Keratinocyte (primary cell): ENCODE measurements around the gene MED8. TPM values are rescaled to one million over a fixed set of nuclear protein-coding genes. Genes with fewer than 3 reads are reported as not detected.

Experiments used
- DNase-seq: peaks from one replicate; pipeline ENCODE4 v3.0.0-alpha.2; 2011; ENCODE audit warnings: low read depth, missing footprints, low spot score
- FAIRE-seq: peaks from 2 replicates; lab custom pipeline; 2011; peaks lifted over from hg19 to GRCh38; lab: Jason Lieb, UNC
- H2AFZ ChIP-seq: 2 replicates; pipeline ENCODE4 v1.6.0; 2012; ENCODE audit warnings: low read length, control low read depth, inconsistent platforms; ENCODE audit not compliant: control insufficient read depth
- H3K27ac ChIP-seq: 2 replicates; pipeline ENCODE4 v1.5.1; 2011; ENCODE audit warnings: low read length; ENCODE audit not compliant: control insufficient read depth, insufficient read depth
- H3K27me3 ChIP-seq: 3 replicates; pipeline ENCODE4 v1.6.0; 2011; ENCODE audit warnings: low read length; ENCODE audit not compliant: control insufficient read depth, insufficient read depth; ENCODE audit errors: extremely low read depth
- H3K36me3 ChIP-seq, 2 experiments: 2 replicates in 1 of 2; 3 replicates in 1 of 2; pipeline ENCODE4 v1.5.1; 2011; ENCODE audit warnings: low read length in 2 of 2, mild to moderate bottlenecking in 1 of 2; ENCODE audit not compliant: control insufficient read depth in 2 of 2, insufficient read depth in 2 of 2; ENCODE audit errors: extremely low read depth in 1 of 2
- H3K4me1 ChIP-seq: 3 replicates; pipeline ENCODE4 v1.5.1; 2011; ENCODE audit warnings: low read length; ENCODE audit not compliant: control insufficient read depth, insufficient read depth; ENCODE audit errors: extremely low read depth
- H3K4me2 ChIP-seq: 3 replicates; pipeline ENCODE4 v1.6.0; 2011; ENCODE audit warnings: low read depth, low read length; ENCODE audit not compliant: control insufficient read depth, insufficient read depth; ENCODE audit errors: extremely low read depth
- H3K4me3 ChIP-seq, 3 experiments: fragments of 200-600 bp in 1 of 3; sonication (generic) in 1 of 3; 2 replicates in 2 of 3; 3 replicates in 1 of 3; pipeline ENCODE4 v1.5.1; 2011 to 2016; ENCODE audit warnings: low read length in 3 of 3, mild to moderate bottlenecking in 3 of 3, control low read depth in 2 of 3, inconsistent platforms in 1 of 3, low read depth in 1 of 3, mixed read lengths in 1 of 3, mixed run types in 1 of 3, moderate library complexity in 1 of 3; ENCODE audit not compliant: control insufficient read depth in 2 of 3, insufficient read depth in 2 of 3; ENCODE audit errors: extremely low read depth in 1 of 3
- H3K79me2 ChIP-seq: 2 replicates; pipeline ENCODE4 v1.6.0; 2012; ENCODE audit warnings: low read length; ENCODE audit not compliant: control insufficient read depth, insufficient read depth
- H3K9ac ChIP-seq: 3 replicates; pipeline ENCODE4 v1.6.0; 2011; ENCODE audit warnings: low read length; ENCODE audit not compliant: control insufficient read depth, insufficient read depth; ENCODE audit errors: extremely low read depth
- H3K9me1 ChIP-seq: 3 replicates; pipeline ENCODE4 v1.6.0; 2011; ENCODE audit warnings: low read length; ENCODE audit not compliant: control insufficient read depth, insufficient read depth; ENCODE audit errors: extremely low read depth
- H3K9me3 ChIP-seq: 2 replicates; pipeline ENCODE4 v1.5.1; 2012; ENCODE audit warnings: low read depth, low read length; ENCODE audit not compliant: control insufficient read depth
- H4K20me1 ChIP-seq: 3 replicates; pipeline ENCODE4 v1.6.0; 2011; ENCODE audit warnings: low read length; ENCODE audit not compliant: control insufficient read depth, insufficient read depth; ENCODE audit errors: extremely low read depth
- EZH2 ChIP-seq: IDR thresholded peaks from one replicate; pipeline ENCODE4 v1.6.1; 2012; ENCODE audit warnings: inconsistent platforms, mild to moderate bottlenecking, low read length, moderate library complexity
- dilution Hi-C: fragments of 300-500 bp; cut with MboI; formaldehyde crosslinking; loops from one replicate; pipeline ENCODE4 v1.7.0; 2020; ENCODE audit warnings: low sequenced_read_pairs; ENCODE audit not compliant: extremely low pct_ligation_motif_present
- polyA plus RNA-seq, 5 experiments: library from polyadenylated mRNA; depleted of rRNA in 3 of 5; stranded (reverse) in 3 of 5; stranded (forward) in 1 of 5; unstranded in 1 of 5; fragments of >200 nt; gene quantifications; 1 replicate in 1 of 5; 2 replicates in 3 of 5; 3 replicates in 1 of 5; pipeline versions ENCODE4 v1.2.1 to v1.2.3, GENCODE V29; 2011 to 2012; ENCODE audit warnings: missing spikeins in 2 of 5, low read depth in 1 of 5, low replicate concordance in 1 of 5
- TF ChIP-seq, protein P1 (sequence below), 3 experiments: IDR thresholded peaks in 1 of 3; conservative IDR thresholded peaks in 1 of 3; optimal IDR thresholded peaks in 1 of 3; 2 replicates in 2 of 3; 3 replicates in 1 of 3; pipeline versions ENCODE3 to v1.5.1; 2011; ENCODE audit warnings: low read length in 3 of 3, mild to moderate bottlenecking in 3 of 3, moderate library complexity in 2 of 3, control low read depth in 1 of 3, inconsistent platforms in 1 of 3; ENCODE audit not compliant: insufficient read depth in 2 of 3; ENCODE audit errors: extremely low read depth in 1 of 3

MED8 gene
- polyA plus RNA-seq, 1 donor (not counting 4 experiments of a cell fraction or from before 2014, with no cell fraction given), result 14.3 TPM

GRCh38 chr1:43405219-43405875 is 15.7 kb upstream of the MED8 start:
- Histone ChIP-seq H3K4me2 (no peak overlapping the region), H3K4me3 (no peak overlapping the region), H4K20me1 (no peaks in the 10 kb centered on the region), H3K27me3 (no peaks in the 10 kb centered on the region), H3K79me2 (no peaks in the 10 kb centered on the region), H3K36me3 (peaks cover 21 to 23% of the 10 kb centered on the region in 2 experiments), H3K9me3 (no peaks in the 10 kb centered on the region), H3K4me1 (no peaks in the 10 kb centered on the region), H3K27ac (no peak overlapping the region), H3K9ac (no peak overlapping the region), H2AFZ (no peak overlapping the region), H3K9me1 (no peaks in the 10 kb centered on the region)
- no peak for TF ChIP-seq EZH2
- TF ChIP-seq, protein P1, sequence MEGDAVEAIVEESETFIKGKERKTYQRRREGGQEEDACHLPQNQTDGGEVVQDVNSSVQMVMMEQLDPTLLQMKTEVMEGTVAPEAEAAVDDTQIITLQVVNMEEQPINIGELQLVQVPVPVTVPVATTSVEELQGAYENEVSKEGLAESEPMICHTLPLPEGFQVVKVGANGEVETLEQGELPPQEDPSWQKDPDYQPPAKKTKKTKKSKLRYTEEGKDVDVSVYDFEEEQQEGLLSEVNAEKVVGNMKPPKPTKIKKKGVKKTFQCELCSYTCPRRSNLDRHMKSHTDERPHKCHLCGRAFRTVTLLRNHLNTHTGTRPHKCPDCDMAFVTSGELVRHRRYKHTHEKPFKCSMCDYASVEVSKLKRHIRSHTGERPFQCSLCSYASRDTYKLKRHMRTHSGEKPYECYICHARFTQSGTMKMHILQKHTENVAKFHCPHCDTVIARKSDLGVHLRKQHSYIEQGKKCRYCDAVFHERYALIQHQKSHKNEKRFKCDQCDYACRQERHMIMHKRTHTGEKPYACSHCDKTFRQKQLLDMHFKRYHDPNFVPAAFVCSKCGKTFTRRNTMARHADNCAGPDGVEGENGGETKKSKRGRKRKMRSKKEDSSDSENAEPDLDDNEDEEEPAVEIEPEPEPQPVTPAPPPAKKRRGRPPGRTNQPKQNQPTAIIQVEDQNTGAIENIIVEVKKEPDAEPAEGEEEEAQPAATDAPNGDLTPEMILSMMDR (optimal IDR thresholded peaks at IDR 0.05 in 1 of 3, IDR thresholded peaks at IDR 0.05 in 1 of 3, conservative IDR thresholded peaks at IDR 0.05 in 1 of 3; ENCODE audit: extremely low read depth in 1 of 3, insufficient read depth in 2 of 3, low read length in 3 of 3), result no peak
- no peak for FAIRE-seq
- no peak for DNase-seq
- dilution Hi-C loops, result no loop called here

GRCh38 chr1:43404353-43404752 is 14.8 kb upstream of the MED8 start:
- no peak for FAIRE-seq
- Histone ChIP-seq H3K4me1 (no peaks in the 10 kb centered on the region), H3K27me3 (no peaks in the 10 kb centered on the region), H3K4me2 (no peak overlapping the region), H3K9ac (no peak overlapping the region), H2AFZ (no peak overlapping the region), H3K36me3 (peaks cover 21 to 23% of the 10 kb centered on the region in 2 experiments), H3K9me1 (no peaks in the 10 kb centered on the region), H4K20me1 (no peaks in the 10 kb centered on the region), H3K79me2 (no peaks in the 10 kb centered on the region), H3K4me3 (no peak overlapping the region), H3K9me3 (no peaks in the 10 kb centered on the region), H3K27ac (no peak overlapping the region)
- DNase-seq, result no peak
- TF ChIP-seq, protein P1 (optimal IDR thresholded peaks at IDR 0.05 in 1 of 3, IDR thresholded peaks at IDR 0.05 in 1 of 3, conservative IDR thresholded peaks at IDR 0.05 in 1 of 3; ENCODE audit: extremely low read depth in 1 of 3, insufficient read depth in 2 of 3, low read length in 3 of 3), result no peak
- dilution Hi-C loops, result no loop called here
